ENCODE results near the gene KIF1B.
"Not testable (repeated sequence)": the region's sequence is repeated elsewhere in the genome, so short reads cannot be mapped to it uniquely, and the experiment has no call there.

KIF1B gene

GRCh38 chr1:10424034-10424433, 213.7 kb downstream of the KIF1B start:
- Histone ChIP-seq H3K9ac (ENCODE audit: low read length) (no peak overlapping the region), H3K36me3 (ENCODE audit: control insufficient read depth, low read depth, low read length) (peaks cover 24% of the 10 kb centered on the region), H3K4me3 (ENCODE audit: low read length) (no peak overlapping the region), H3K27ac (ENCODE audit: low read length) (no peak overlapping the region), H3K9me3 (ENCODE audit: control insufficient read depth, low read depth, low read length) (no peaks in the 10 kb centered on the region), H3K27me3 (ENCODE audit: control insufficient read depth, insufficient read depth, low read length) (no peaks in the 10 kb centered on the region), H3K4me1 (ENCODE audit: control insufficient read depth, low read depth, low read length) (no peaks in the 10 kb centered on the region)

- Histone ChIP-seq H3K4me3 (ENCODE audit: low read length) (no peak overlapping the region), H3K27me3 (ENCODE audit: control insufficient read depth, insufficient read depth, low read length) (no peaks in the 10 kb centered on the region), H3K36me3 (ENCODE audit: control insufficient read depth, low read depth, low read length) (peaks cover 18% of the 10 kb centered on the region)
Observed at GRCh38 chr1:10424651-10425050, 214.3 kb downstream of the KIF1B start.

DNA sequence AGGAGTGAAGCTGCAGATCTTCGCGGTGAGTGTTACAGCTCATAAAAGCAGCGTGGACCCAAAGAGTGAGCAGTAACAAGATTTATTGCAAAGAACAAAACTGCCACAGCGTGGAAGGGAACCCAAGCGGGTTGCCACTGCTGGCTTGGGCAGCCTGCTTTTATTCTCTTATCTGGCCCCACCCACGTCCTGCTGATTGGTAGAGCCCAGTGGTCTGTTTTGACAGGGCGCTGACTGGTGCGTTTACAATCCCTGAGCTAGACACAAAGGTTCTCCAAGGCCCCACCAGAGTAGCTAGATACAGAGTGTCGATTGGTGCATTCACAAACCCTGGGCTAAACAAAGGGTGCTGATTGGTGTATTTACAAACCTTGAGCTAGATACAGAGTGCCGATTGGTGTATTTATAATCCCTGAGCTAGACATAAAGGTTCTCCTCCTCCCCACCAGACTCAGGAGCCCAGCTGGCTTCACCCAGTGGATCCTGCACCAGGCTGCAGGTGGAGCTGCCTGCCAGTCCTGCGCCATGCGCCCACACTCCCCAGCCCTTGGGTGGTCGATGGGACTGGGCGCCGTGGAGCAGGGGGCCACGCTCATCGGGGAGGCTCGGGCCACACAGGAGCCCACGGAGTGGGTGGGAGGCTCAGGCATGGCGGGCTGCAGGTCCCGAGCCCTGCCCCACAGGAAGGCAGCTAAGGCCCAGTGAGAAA, 215.6 kb downstream of the KIF1B start:
- not testable (repeated sequence) for H3K4me3 ChIP-seq (ENCODE audit: low read length); H3K27me3 ChIP-seq (ENCODE audit: control insufficient read depth, insufficient read depth, low read length); H3K9ac ChIP-seq (ENCODE audit: low read length); H3K9me3 ChIP-seq (ENCODE audit: control insufficient read depth, low read depth, low read length); H3K4me1 ChIP-seq (ENCODE audit: control insufficient read depth, low read depth, low read length); H3K27ac ChIP-seq (ENCODE audit: low read length); H3K36me3 ChIP-seq (ENCODE audit: control insufficient read depth, low read depth, low read length)

More at GRCh38 chr1:10424651-10425050, 214.3 kb downstream of the KIF1B start:
- no peaks in the 10 kb centered on the region for H3K9me3 ChIP-seq (ENCODE audit: control insufficient read depth, low read depth, low read length)
- H3K9ac ChIP-seq (ENCODE audit: low read length): no peak overlapping the region
- no peaks in the 10 kb centered on the region for H3K4me1 ChIP-seq (ENCODE audit: control insufficient read depth, low read depth, low read length)
- H3K27ac ChIP-seq (ENCODE audit: low read length): no peak overlapping the region

DNA sequence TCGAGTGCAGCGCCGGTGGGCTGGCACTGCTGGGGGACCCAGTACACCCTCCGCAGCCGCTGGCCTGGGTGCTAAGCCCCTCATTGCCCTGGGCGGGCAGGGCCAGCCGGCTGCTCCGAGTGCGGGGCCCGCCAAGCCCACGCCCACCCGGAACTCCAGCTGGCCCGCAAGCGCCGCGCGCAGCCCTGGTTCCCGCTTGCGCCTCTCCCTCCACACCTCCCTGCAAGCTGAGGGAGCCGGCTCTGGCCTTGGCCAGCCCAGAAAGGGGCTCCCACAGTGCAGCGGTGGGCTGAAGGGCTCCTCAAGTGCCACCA, 216.1 kb downstream of the KIF1B start:
- not testable (repeated sequence) for H3K36me3 ChIP-seq (ENCODE audit: control insufficient read depth, low read depth, low read length); H3K4me1 ChIP-seq (ENCODE audit: control insufficient read depth, low read depth, low read length); H3K27me3 ChIP-seq (ENCODE audit: control insufficient read depth, insufficient read depth, low read length); H3K27ac ChIP-seq (ENCODE audit: low read length); H3K4me3 ChIP-seq (ENCODE audit: low read length); H3K9me3 ChIP-seq (ENCODE audit: control insufficient read depth, low read depth, low read length); H3K9ac ChIP-seq (ENCODE audit: low read length)

DNA sequence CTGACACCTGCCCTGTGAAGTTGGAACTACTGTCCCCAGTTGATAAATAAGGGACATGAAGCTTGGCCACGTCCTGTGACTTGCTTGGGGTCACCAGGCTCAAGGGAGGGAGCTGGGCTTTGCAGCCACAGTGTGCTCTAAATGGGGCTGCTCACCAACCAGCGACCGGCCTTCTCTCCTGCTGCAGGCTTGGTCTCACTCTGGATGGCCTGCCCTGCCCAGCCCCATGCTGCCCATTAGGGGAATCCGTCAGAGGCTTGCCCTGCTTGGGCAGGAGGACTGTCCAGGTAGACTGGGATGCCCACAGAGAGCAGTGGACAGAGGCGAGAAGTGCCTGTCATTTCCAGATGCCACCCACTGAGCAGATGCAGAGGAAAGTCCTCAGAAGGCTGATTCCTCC, 218.6 kb downstream of the KIF1B start:
- H3K9ac ChIP-seq (ENCODE audit: low read length): no peak overlapping the region

DNA sequence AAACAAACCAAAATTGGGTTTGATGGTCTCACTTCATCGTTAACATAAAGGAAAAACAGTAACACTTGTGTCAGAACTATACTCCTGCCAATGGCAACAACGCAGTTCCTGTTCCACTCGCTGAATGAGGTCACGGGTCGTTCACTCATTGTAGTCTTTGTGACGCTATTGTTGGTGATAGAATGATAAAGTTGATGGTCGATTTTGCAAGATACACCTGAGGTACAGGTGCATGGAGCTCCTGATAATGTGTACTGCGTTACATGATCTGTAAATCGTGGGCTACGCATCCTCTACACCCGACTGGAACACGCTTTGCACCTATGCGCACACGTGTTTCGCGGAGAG, 219.5 kb downstream of the KIF1B start:
- no peak overlapping the region for H3K27ac ChIP-seq (ENCODE audit: low read length)
- H3K9me3 ChIP-seq (ENCODE audit: control insufficient read depth, low read depth, low read length): no peaks in the 10 kb centered on the region
- H3K27me3 ChIP-seq (ENCODE audit: control insufficient read depth, insufficient read depth, low read length): no peaks in the 10 kb centered on the region
- H3K36me3 ChIP-seq (ENCODE audit: control insufficient read depth, low read depth, low read length): no peaks in the 10 kb centered on the region
- H3K4me3 ChIP-seq (ENCODE audit: low read length): peak overlapping the region; percentile 86
- no peaks in the 10 kb centered on the region for H3K4me1 ChIP-seq (ENCODE audit: control insufficient read depth, low read depth, low read length)
- H3K9ac ChIP-seq (ENCODE audit: low read length): peak overlapping the region; percentile 80

More for the DNA sequence above, 218.6 kb downstream of the KIF1B start:
- H3K27me3 ChIP-seq (ENCODE audit: control insufficient read depth, insufficient read depth, low read length): no peaks in the 10 kb centered on the region
- no peak overlapping the region for H3K27ac ChIP-seq (ENCODE audit: low read length)
- no peak overlapping the region for H3K4me3 ChIP-seq (ENCODE audit: low read length)
- H3K36me3 ChIP-seq (ENCODE audit: control insufficient read depth, low read depth, low read length): no peaks in the 10 kb centered on the region
- H3K4me1 ChIP-seq (ENCODE audit: control insufficient read depth, low read depth, low read length): no peaks in the 10 kb centered on the region
- H3K9me3 ChIP-seq (ENCODE audit: control insufficient read depth, low read depth, low read length): no peaks in the 10 kb centered on the region

GRCh38 chr1:10430216-10431069, 220.1 kb downstream of the KIF1B start, which contains the start of gene CENPS:
CENPS (plus strand) TSS chr1:10430433; CDS start chr1:10430518, 85 bp downstream.
- Histone ChIP-seq H3K4me3 (ENCODE audit: low read length) (peak within 1 kb of the TSS; percentile 86), H3K4me1 (ENCODE audit: control insufficient read depth, low read depth, low read length) (no peaks in the 10 kb centered on the region), H3K36me3 (ENCODE audit: control insufficient read depth, low read depth, low read length) (no peaks in the 10 kb centered on the region), H3K9ac (ENCODE audit: low read length) (peak within 1 kb of the TSS; percentile 80), H3K27me3 (ENCODE audit: control insufficient read depth, insufficient read depth, low read length) (no peaks in the 10 kb centered on the region), H3K9me3 (ENCODE audit: control insufficient read depth, low read depth, low read length) (no peaks in the 10 kb centered on the region), H3K27ac (ENCODE audit: low read length) (no peak within 1 kb of the TSS)
